HL-60 (cell line): ENCODE results near the gene CERS6.

Experiments
- CTCF ChIP-seq: IDR thresholded peaks from one replicate; pipeline ENCODE4 v1.5.1; 2011; ENCODE audit warnings: low read length, control low read depth, inconsistent platforms; ENCODE audit not compliant: insufficient read depth
- GABPA ChIP-seq: IDR thresholded peaks from 2 replicates; pipeline ENCODE4 v1.6.1; 2012; ENCODE audit warnings: low read depth
- POLR2AphosphoS5 ChIP-seq: IDR thresholded peaks from 2 replicates; pipeline ENCODE4 v1.6.1; 2012; ENCODE audit warnings: low read depth
- REST ChIP-seq: IDR thresholded peaks from 2 replicates; pipeline ENCODE4 v1.6.1; 2012; ENCODE audit warnings: low read depth; ENCODE audit not compliant: insufficient replicate concordance
- SPI1 ChIP-seq: IDR thresholded peaks from 2 replicates; pipeline ENCODE4 v1.6.1; 2012; ENCODE audit warnings: low read depth, mild to moderate bottlenecking, borderline replicate concordance

- TF ChIP-seq POLR2AphosphoS5 (no peak), CTCF (no peak), SPI1 (no peak), REST (no peak), GABPA (no peak)
These were observed 72.4 kb downstream of the CERS6 start for GRCh38 chr2:168528469-168528868.
